ENCODE measurements around the gene LRRFIP1.

LRRFIP1 gene

GRCh38 chr2:237625216-237625705, 2.1 kb upstream of the LRRFIP1 start:
- no peak for TF ChIP-seq CTCF (conservative IDR thresholded peaks at IDR 0.05; ENCODE audit: low read depth, low read length)
- no peak for DNase-seq (ENCODE audit: low read depth)
- H3K4me3 ChIP-seq (ENCODE audit: low read length) = no peak overlapping the region

GRCh38 chr2:237625777-237626176, 1.6 kb upstream of the LRRFIP1 start:
- no peak for TF ChIP-seq CTCF (conservative IDR thresholded peaks at IDR 0.05; ENCODE audit: low read depth, low read length)
- DNase-seq (ENCODE audit: low read depth) = no peak
- no peak overlapping the region for H3K4me3 ChIP-seq (ENCODE audit: low read length)

- DNase-seq (ENCODE audit: low read depth) = no peak
- no peak for TF ChIP-seq CTCF (conservative IDR thresholded peaks at IDR 0.05; ENCODE audit: low read depth, low read length)
- peak overlapping the region; percentile 60 for H3K4me3 ChIP-seq (ENCODE audit: low read length)
Measured at GRCh38 chr2:237626813-237627440, 460 bp upstream of the LRRFIP1 start.

- no peak for TF ChIP-seq CTCF (conservative IDR thresholded peaks at IDR 0.05; ENCODE audit: low read depth, low read length)
- H3K4me3 ChIP-seq (ENCODE audit: low read length) = peak overlapping the region; percentile 62
- no peak for DNase-seq (ENCODE audit: low read depth)
Measured at GRCh38 chr2:237628247-237629187, 1.1 kb downstream of the LRRFIP1 start.

DNA sequence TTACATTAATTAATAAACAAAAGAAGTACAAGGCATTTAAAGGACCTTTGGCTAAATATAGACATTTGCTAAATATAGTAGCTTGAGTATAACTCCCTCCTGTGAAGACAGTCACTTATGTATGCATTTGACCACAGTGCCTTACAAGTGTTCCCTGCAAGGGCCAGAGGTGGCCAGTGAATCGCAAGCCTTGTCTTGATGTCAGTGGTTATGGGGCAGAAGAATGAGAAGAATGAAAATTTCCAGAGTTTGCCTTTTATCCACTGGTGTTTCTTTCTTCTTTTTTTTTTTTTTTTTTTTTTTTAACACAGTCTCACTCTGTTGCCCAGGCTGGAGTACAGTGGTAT, 1.8 kb downstream of the LRRFIP1 start:
- no peak for TF ChIP-seq CTCF (conservative IDR thresholded peaks at IDR 0.05; ENCODE audit: low read depth, low read length)
- H3K4me3 ChIP-seq (ENCODE audit: low read length) = peak overlapping the region; percentile 62
- DNase-seq (ENCODE audit: low read depth) = no peak

DNA sequence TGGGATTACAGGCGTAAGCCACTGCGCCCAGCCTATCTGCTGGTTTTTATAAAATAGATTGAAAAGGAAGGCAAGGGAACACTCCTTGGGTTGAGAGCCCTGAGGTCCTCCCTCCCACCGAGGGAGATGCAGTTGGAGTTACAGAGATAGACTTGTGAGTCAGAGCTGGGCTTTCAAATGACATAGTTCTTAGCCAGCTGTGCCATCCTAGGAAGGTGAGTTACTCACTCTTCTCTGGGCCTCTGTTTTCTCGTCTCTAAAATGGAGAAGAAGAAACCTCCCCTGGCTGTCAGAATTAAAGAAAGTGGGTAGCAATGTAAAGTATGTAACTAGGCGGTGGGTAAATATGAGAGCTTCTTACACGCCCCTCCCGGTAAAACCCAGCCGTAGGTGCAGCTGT, 2.4 kb downstream of the LRRFIP1 start:
- no peak for DNase-seq (ENCODE audit: low read depth)
- no peak overlapping the region for H3K4me3 ChIP-seq (ENCODE audit: low read length)
- no peak for TF ChIP-seq CTCF (conservative IDR thresholded peaks at IDR 0.05; ENCODE audit: low read depth, low read length)
